Hepatocyte (in vitro differentiated cells): Measurements from ENCODE around the gene VRK2. TPM values are rescaled to one million over a fixed set of nuclear protein-coding genes. Genes with fewer than 3 reads are reported as not detected.

Experiments used
- DNase-seq: peaks from one replicate; pipeline ENCODE4 v3.0.0-alpha.2; 2016; ENCODE audit warnings: low spot score
- H2AFZ ChIP-seq: fragments of 200-600 bp; sonication (generic); 2 replicates; pipeline ENCODE4 v1.6.0; 2016; ENCODE audit warnings: antibody characterized with exemption, mild to moderate bottlenecking
- H3K27ac ChIP-seq: fragments of 200-600 bp; sonication (generic); 2 replicates; pipeline ENCODE4 v1.5.1; 2016; ENCODE audit warnings: mild to moderate bottlenecking
- H3K27me3 ChIP-seq: fragments of 200-600 bp; sonication (generic); 2 replicates; pipeline ENCODE4 v1.6.1; 2016
- H3K36me3 ChIP-seq: fragments of 200-600 bp; sonication (generic); replicated peaks from 2 replicates; pipeline ENCODE4 v1.5.1; 2016; ENCODE audit warnings: low read depth; ENCODE audit not compliant: insufficient read depth
- H3K4me1 ChIP-seq: fragments of 200-600 bp; sonication (generic); 2 replicates; pipeline ENCODE4 v1.5.1; 2016; ENCODE audit warnings: mild to moderate bottlenecking, moderate library complexity; ENCODE audit not compliant: insufficient read depth
- H3K4me2 ChIP-seq: fragments of 200-600 bp; sonication (generic); 2 replicates; pipeline ENCODE4 v1.6.0; 2016
- H3K4me3 ChIP-seq: fragments of 200-600 bp; sonication (generic); 2 replicates; pipeline ENCODE4 v1.5.1; 2016; ENCODE audit warnings: mild to moderate bottlenecking
- H3K79me2 ChIP-seq: fragments of 200-600 bp; sonication (generic); 2 replicates; pipeline ENCODE4 v1.6.0; 2017; ENCODE audit warnings: mild to moderate bottlenecking
- H3K9me2 ChIP-seq: fragments of 200-600 bp; sonication (generic); replicated peaks from 2 replicates; pipeline ENCODE4 v1.6.0; 2017; ENCODE audit warnings: mild to moderate bottlenecking; ENCODE audit not compliant: insufficient read depth
- H3K9me3 ChIP-seq: fragments of 200-600 bp; sonication (generic); 2 replicates; pipeline ENCODE4 v1.5.1; 2016; ENCODE audit warnings: low read depth, mild to moderate bottlenecking
- H4K20me1 ChIP-seq: fragments of 200-600 bp; sonication (generic); 2 replicates; pipeline ENCODE4 v1.6.0; 2016; ENCODE audit warnings: mild to moderate bottlenecking; ENCODE audit not compliant: insufficient read depth, poor library complexity, severe bottlenecking
- CTCF ChIP-seq: fragments of 200-600 bp; sonication (generic); IDR thresholded peaks from 2 replicates; pipeline ENCODE4 v1.5.1; 2016; ENCODE audit warnings: antibody characterized with exemption, mild to moderate bottlenecking; ENCODE audit not compliant: poor library complexity
- EZH2 ChIP-seq: fragments of 200-600 bp; sonication (generic); IDR thresholded peaks from 2 replicates; pipeline ENCODE4 v1.6.1; 2016; ENCODE audit warnings: antibody characterized with exemption, mild to moderate bottlenecking, borderline replicate concordance
- EZH2phosphoT487 ChIP-seq: fragments of 200-600 bp; sonication (generic); IDR thresholded peaks from one replicate; pipeline ENCODE4 v1.6.1; 2018; ENCODE audit warnings: antibody characterized with exemption, mild to moderate bottlenecking, low read depth, moderate library complexity; ENCODE audit not compliant: unreplicated experiment, severe bottlenecking
- WGBS: methylation state at CpG from one replicate; pipeline ENCODE4 v1.1.6; 2016; ENCODE audit warnings: low lambda C conversion rate; ENCODE audit errors: missing lambda C conversion rate; 5-methylcytosine and 5-hydroxymethylcytosine counted together
- polyA plus RNA-seq: library from polyadenylated mRNA; unstranded; fragments of >200 nt; fragmentation: Nextera tagmentation; extraction: Ambion mirVana; gene quantifications from 2 replicates; pipeline ENCODE4 v1.2.1, GENCODE V29; 2016
- total RNA-seq: library from RNA; depleted of rRNA; stranded (reverse); fragments of >200 nt; gene quantifications from 2 replicates; pipeline ENCODE4 v1.2.3, GENCODE V29; 2014

VRK2 gene
- total and polyA plus RNA-seq, 2 experiments from 2014 or later = 16.5 to 19.3 TPM

- Histone ChIP-seq H4K20me1 (no peaks in the 10 kb centered on the region), H3K4me3 (no peak overlapping the region), H2AFZ (no peak overlapping the region), H3K9me2 (no peaks in the 10 kb centered on the region), H3K4me2 (no peak overlapping the region), H3K27ac (no peak overlapping the region), H3K27me3 (no peaks in the 10 kb centered on the region), H3K4me1 (no peaks in the 10 kb centered on the region), H3K9me3 (no peaks in the 10 kb centered on the region), H3K79me2 (peaks cover 16% of the 10 kb centered on the region), H3K36me3 (no peaks in the 10 kb centered on the region)
- DNase-seq = no peak
- TF ChIP-seq CTCF (no peak), EZH2phosphoT487 (no peak), EZH2 (no peak)
- WGBS = 97% methylated on average over 2 of the region's 2 CpGs
These were observed 24.2 kb downstream of the VRK2 start for GRCh38 chr2:58070765-58071164.

GRCh38 chr2:58072102-58072501 is 25.5 kb downstream of the VRK2 start:
- WGBS = 95% methylated on average over 1 of the region's 1 CpG

GRCh38 chr2:58073008-58073407 is 26.4 kb downstream of the VRK2 start:
- Histone ChIP-seq H3K27me3 (no peaks in the 10 kb centered on the region), H3K36me3 (no peaks in the 10 kb centered on the region), H4K20me1 (no peaks in the 10 kb centered on the region), H3K4me1 (no peaks in the 10 kb centered on the region), H2AFZ (no peak overlapping the region), H3K4me2 (no peak overlapping the region), H3K79me2 (peaks cover 16% of the 10 kb centered on the region), H3K9me2 (no peaks in the 10 kb centered on the region), H3K27ac (no peak overlapping the region), H3K4me3 (no peak overlapping the region), H3K9me3 (no peaks in the 10 kb centered on the region)
- WGBS = 98% methylated on average over 3 of the region's 3 CpGs
- no peak for DNase-seq
- TF ChIP-seq CTCF = no peak
- no peak for TF ChIP-seq EZH2
- no peak for TF ChIP-seq EZH2phosphoT487

More at GRCh38 chr2:58072102-58072501, 25.5 kb downstream of the VRK2 start:
- TF ChIP-seq EZH2phosphoT487 (no peak), EZH2 (no peak), CTCF (no peak)
- peaks cover 16% of the 10 kb centered on the region for H3K79me2 ChIP-seq
- H3K4me1 ChIP-seq = no peaks in the 10 kb centered on the region
- H3K27me3 ChIP-seq = no peaks in the 10 kb centered on the region
- no peaks in the 10 kb centered on the region for H3K9me2 ChIP-seq
- no peak overlapping the region for H2AFZ ChIP-seq
- H3K27ac ChIP-seq = no peak overlapping the region
- H3K4me3 ChIP-seq = no peak overlapping the region
- no peaks in the 10 kb centered on the region for H4K20me1 ChIP-seq
- no peak overlapping the region for H3K4me2 ChIP-seq
- DNase-seq = no peak
- H3K36me3 ChIP-seq = no peaks in the 10 kb centered on the region
- H3K9me3 ChIP-seq = no peaks in the 10 kb centered on the region

- H3K4me3 ChIP-seq = no peak overlapping the region
- no peaks in the 10 kb centered on the region for H4K20me1 ChIP-seq
- H3K9me2 ChIP-seq = no peaks in the 10 kb centered on the region
- no peaks in the 10 kb centered on the region for H3K9me3 ChIP-seq
- no peak overlapping the region for H3K4me2 ChIP-seq
- TF ChIP-seq EZH2phosphoT487 (no peak), EZH2 (no peak), CTCF (no peak)
- no peaks in the 10 kb centered on the region for H3K27me3 ChIP-seq
- no peak overlapping the region for H3K27ac ChIP-seq
- no peaks in the 10 kb centered on the region for H3K4me1 ChIP-seq
- no peak overlapping the region for H2AFZ ChIP-seq
- 90% methylated on average over 3 of the region's 3 CpGs for WGBS
- no peak for DNase-seq
- no peaks in the 10 kb centered on the region for H3K36me3 ChIP-seq
- H3K79me2 ChIP-seq = peaks cover 13% of the 10 kb centered on the region
These were observed 27.1 kb downstream of the VRK2 start for GRCh38 chr2:58073751-58074150.
